NCI-H2196 treated with DMSO at 0.1 percent for 48 hours (cell line): ENCODE data around the gene ACTA1.
"Not testable (repeated sequence)": the region's sequence is repeated elsewhere in the genome, so short reads cannot be mapped to it uniquely, and the experiment has no call there.

Experiments used
- DNase-seq: peaks from one replicate; lab custom pipeline; 2025; ENCODE audit not compliant: unreplicated experiment; lab: John Stamatoyannopoulos, UW

The ACTA1 gene

DNA sequence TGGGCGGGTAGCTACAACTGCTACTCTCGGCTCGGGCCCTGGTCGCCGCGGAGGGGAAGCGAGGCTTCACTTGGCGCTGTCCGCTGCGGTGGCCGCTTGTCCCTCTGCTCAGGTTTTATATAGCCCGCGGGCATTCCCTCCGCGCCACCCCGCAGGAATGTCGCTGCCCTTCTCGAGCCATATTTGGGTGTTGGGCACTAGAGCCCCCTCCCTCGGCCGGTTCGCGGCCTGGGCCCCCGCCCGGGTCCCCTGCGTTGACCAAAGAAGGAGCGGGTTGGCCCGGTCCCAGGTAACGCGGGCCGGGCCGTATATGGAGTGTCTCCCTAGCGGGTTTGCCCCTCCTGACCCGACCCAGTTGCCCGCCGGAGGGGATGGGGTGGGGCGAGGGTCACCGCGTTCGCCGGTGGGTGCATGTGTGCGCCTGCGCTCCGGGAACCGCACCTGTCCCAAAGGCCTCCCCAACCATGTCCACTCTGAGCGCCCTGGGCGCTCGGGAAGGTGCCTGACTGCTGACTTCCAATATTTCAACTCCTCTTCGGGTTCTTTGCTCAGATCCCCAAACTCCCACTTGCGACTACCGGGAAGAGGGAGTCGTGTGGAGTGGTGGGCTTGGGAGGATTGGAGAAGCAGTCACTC is at the start of gene ACTA1:
Gene ACTA1 (minus strand): TSS at position 90 of the 636 bp plus-strand sequence. CDS start 979 bp downstream, outside the sequence.
- DNase-seq = no peak

DNA sequence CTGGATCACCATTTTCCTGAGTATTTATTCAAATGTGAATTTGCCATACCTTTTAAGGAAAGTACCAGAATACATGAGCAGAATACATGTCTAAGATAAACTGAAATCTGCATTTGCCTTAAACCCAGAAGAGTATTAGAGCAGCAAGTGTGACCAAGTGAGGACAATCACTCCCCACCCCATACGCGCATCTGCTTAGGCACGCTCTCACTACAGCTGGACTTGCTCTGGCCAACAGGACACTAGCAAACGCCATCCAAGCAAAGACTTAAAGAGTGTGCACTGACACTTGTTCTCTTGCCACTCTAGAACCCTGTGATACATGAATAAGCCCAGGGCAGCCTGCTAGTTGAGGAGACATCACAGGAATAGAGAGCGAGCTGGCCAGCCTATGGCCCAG is 48.6 kb upstream of the ACTA1 start:
- DNase-seq = no peak

DNA sequence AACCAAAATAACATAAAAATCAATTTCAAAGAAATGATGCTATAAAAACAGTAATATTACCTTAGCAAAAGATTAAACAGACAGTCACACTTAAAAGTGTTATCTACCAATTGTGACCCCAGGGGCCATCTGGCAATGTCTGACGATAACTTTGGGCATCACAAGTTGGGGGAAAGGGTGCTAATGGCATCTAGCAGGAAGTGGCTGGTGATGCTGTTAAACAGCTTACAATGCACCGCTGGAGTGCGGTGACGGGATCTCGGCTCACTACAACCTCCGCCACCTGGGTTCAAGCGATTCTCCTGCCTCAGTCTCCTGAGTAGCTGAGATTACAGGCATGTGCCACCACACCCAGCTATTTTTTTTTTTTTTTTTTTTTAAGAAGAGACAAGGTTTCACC is 46.6 kb upstream of the ACTA1 start:
- DNase-seq = no peak

DNA sequence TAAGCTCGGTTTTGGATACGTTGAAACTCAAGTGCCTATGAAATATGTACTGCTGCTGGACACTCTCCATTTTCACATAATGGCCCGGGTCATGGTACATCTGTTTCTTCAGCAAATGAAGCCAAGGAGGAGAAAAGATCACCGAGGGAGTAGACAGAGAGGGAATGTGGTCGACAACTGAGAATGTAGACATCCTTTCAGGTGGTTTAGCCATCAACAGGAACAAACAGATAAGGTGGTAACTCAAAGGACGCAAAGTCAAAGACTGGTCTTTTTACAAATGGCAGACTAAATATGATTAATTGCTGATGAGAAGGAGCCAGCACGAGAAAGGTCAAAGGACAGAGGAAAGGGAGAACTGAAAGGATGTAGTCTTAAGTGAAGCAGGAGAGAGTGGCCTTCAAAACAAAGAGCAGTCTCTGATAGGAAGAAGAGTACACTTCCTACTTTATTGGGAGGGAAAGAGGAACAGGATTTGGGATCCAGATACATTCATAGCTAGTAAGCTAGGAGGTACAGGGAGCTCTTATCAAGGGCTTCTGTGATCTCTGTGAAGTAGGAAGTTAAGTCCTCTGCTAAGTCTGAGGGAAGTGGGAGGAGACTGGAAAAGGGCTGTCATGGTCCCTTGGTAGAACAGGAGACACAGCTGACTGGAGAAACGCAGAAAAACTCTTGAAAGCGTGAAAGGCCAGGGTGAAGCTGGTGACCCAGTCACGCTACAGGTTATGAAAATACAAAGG is 45.9 kb upstream of the ACTA1 start:
- no peak for DNase-seq

DNA sequence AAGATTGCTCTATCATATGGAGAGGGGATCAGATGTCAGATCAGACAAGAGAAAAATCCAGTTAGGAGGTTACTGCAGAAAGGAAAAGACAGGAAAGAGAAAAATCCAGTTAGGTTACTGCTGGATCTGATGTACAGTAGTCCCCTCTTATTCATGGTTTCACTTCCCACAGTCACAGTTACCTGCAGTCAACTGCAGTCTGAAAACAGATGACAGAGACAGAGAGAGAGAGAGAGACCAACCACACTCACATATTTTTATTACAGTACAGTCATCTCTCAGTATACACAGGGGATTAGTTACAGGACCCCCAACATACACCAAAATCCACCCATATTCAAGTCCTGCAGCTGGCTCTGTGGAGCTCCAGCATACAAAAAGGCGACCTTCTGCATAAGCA is 45.0 kb upstream of the ACTA1 start:
- no peak for DNase-seq

DNA sequence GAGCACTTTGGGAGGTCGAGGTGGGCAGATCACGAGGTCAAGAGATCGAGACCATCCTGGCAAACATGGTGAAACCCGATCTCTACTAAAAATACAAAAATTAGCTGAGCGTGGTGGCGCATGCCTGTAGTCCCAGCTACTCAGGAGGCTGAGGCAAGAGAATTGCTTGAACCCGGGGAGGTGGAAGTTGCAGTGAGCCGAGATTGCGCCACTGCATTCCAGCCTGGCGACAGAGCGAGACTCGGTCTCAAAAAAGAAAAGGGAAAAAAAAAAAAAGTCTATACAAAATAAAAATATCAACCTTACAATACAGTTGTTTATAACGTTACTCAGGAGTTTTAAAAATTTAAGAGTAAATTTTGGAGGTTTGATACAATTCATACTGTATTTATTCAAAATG is 42.0 kb upstream of the ACTA1 start:
- not testable (repeated sequence) for DNase-seq

DNA sequence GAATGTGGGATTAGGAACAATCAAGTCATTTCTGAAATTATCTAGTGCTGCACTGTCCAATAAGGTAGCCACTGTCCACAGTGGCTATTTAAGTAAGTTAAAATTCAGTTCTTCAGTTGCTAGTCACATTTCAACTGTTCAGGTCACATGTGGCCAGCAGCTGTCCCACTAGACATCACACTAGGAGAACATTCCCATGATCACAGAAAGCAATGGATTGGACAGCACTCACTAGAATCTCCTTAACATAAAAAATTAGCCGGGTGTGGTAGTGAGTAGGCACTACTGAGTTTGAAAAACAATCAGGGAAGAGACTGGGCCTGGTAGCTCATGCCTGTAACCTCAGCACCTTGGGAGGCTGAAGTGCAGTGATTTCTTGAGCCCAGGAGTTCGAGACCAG is 40.6 kb upstream of the ACTA1 start:
- no peak for DNase-seq

DNA sequence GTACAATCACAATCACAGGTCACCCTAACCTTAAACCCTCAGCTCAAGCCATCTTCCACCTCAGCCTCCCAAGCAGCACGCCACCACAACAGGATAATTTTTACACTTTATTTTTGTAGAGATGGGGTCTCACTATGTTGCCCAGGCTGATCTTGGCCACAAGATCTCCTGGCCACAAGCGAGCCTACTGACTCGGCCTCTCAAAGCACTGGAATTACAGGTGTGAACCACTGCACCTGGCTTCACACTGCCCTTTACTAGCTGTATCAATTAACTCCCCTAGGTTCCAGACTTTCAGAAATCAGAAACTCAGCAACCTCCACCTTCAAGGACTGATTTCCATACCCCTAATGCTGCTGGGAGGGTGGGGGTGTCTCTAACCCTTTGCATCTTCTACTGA is 37.3 kb upstream of the ACTA1 start:
- no peak for DNase-seq

DNA sequence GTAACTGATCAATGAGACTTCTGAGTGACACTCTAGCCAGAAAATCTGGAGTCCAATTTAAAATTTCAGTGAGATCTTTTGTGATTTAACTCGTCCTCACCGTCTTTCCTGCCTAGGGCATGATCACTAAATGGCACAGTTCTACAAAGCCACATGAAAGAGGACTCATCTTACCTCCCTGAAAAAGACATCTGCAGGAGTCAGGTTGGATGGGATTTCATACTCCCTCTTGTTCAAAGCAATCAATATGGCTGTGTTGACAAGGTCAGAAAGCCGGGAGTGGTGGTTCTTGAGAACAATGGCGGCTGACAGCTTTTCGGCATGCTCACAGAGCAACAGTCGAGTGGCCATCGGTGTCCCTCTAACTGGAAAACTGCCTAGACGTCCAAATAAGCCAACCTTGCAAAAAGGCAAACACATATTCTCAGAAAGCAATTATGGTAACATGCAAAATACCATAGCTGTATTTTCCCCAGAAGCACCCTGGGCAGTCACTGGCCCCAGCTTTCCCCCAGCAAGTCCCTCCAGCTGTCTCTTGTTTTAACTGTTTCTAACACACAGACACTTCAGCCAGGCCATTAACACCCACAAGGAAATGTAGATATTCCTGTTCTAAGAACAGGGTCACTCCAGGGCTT is 36.6 kb upstream of the ACTA1 start:
- peak; percentile 39 for DNase-seq

DNA sequence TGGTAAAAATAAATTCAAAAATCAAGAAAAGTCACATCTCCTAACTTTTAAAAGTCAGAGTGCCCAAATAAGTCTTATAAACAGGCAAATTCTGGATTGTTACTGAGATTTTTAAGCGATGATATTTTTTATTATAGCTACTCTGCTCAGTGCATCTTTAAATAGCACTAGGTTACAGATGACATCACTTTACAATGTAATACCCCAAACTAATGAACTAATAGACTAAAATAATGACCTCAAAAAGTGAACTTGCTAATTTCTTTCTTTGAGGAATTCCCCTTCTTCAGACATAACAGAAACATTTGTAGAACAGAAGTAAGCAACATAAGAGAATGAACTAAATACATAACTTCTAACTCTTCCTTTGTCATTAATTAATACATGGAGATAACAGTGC is 33.0 kb upstream of the ACTA1 start:
- no peak for DNase-seq

DNA sequence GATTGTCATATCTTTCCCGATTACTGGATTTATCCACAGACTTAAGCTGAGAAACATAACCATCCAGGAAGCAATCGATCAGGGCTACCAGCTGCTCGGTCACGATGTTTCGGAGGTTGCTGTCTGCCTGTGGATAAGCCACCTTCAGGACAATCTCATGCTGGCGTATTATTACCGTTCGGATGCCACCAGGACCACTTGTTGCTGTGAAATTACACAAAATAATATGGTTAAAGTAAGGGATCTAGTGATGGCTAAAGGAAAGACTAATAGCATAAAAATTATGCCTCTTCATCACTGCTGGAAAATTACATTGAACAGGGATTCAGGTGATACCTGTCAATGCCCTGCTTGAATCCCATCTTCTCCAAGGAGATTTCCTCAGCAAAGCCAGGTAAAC is 30.8 kb upstream of the ACTA1 start:
- DNase-seq = no peak

DNA sequence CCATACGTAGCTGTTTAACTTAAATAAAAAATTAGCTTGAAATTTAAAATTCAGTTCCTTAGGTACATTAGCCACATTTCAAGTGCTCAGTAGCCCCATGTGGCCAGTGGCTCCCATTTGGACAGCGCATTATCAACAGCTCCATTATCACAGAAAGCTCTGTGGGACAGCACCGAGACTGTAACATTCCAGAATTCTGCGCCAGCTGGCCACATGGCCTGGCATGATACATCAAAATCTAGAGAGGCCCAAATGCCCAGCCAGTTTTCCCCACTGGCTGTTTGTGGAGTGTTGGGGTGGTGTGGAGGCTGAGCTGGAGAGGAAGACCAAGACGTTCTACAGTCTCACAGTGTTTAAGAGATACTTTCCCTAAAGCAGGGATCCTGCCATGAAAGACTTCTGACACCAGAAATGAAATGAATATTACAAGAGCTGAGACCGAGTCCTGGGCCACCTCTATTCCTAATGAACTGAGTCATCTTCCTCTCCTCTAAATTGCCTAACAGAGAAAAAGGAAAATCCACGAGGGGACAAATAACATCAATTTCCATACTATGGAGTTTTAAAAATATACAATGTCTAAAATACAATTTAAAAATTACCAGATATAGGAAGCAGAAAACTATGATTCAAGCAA is 27.3 kb upstream of the ACTA1 start:
- no peak for DNase-seq

DNA sequence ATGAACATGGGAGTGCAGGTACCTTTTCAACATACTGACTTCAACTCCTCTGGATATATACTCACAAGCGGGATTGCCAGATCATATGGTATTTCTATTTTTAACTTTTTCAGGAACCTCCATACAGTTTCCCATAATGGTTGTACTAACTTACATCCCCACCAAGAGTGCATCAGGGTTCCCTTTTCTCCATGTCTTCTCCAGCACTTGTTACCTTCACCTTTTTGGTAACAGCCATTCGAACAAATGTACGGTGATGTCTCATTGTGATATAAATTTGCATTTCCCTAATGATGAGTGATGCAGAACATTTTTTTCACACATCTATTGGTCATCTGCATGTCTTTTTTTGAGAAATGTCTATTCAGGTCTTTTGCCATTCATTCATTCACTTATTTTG is 25.9 kb upstream of the ACTA1 start:
- DNase-seq = no peak

DNA sequence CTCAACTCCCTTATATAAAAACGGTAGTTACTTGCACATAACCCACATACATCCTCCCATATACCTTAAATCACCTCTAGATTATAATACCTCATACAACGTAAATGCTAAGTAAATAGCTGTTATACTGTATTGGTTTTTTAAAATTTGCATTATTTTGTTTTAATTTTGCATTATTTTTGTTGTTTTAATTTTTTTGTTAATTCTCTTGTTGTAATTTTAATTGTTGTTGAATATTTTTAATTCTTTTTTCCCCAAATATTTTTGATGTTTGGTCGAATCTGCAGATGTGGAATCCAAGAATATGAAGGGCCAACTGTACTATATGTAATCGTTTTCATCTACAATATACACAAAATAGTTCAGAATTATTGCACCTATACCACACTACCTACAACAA is 23.5 kb upstream of the ACTA1 start:
- no peak for DNase-seq

DNA sequence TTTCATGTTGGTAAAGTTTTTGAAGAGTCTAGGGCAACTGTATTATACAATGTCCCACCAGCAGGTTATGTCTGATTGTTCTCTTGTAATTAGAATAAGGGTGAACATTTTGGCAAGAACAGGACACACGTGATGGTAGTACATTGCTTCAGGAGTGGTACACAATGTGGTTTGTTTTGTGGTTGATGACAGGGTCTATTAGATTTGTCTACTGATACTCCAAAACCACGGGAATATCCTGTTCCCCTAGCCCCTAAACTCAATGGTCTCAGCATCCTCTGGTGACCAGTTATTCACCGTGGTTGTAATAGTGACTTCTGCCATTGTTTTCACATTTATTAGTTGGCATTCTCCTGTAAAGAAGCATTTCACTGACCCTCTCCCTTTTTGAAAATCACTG is 22.1 kb upstream of the ACTA1 start:
- no peak for DNase-seq

DNA sequence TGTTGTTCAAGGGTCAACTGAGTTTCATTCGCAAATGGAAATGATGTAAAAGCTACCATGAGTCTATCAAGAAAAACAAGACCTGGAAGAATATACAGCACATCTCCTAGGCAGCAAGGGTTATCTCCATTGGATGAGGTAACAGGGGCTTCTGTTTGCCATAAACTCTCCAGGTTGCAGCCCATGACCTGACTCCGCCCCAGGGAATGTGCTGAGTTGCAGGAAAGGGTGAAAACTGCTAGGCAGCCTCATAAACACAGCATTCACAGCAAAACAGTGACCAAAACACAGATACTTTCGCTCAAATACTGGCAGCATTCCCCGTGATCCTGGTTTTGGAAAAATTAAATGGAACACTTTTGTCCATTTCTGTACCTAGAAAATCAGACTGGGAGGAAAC is 20.2 kb upstream of the ACTA1 start:
- DNase-seq = no peak

DNA sequence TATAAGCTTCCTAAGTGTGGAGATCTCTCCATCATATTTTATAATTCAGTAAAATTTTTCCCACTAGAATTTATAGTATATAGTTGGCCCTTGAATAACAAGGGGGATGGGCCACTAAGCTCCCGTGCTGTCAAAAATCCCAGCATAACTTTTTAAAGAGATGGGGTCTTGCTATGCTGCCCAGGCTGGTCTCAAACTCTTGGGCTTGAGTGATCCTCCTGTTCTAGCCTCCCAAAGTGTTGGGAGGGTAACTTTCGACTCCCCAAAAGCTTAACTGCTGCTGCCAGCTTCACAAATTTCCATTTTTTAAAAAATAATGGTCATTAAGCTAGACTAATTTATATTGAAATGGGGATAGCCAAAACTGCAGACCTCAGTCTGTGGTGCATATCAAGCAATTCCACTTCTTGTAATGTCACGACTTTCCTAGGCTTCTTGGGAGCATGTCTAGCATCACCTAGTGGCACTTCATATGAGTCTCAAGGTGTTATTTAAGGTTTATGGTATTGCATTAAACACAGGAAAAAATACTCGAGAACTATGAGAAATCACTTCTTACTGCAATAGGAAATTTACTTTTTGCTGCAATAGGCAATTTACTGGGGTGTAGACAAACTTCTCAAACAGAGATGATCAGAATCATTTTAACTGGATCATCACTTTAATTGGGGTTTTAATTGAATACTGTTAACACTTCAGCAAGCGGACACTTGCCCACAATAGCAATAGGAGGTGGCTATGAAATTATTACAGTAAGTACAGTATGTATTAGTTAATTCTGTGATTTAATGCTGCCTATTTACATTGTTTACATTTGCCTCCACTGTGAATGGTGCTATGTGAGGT is 19.3 kb upstream of the ACTA1 start:
- no peak for DNase-seq

DNA sequence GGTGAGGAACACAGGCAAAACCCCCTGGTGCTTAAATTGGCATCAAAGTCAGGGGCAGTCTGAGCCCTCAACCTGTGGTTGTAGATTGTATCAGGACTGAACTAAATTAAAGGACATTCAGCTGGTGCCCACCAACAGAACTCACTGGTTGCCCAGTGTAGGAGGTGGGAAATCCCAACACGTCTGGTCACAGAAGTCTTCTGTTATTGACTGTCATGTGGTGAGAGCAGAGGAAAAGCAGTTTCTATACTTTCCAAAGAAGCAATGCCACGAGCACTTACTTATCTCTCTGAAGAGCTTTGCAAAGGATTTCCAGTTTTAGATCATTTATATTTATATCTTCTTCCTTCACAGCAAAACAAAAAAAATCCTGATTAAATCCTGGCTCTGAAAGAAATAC is 15.0 kb upstream of the ACTA1 start:
- DNase-seq = no peak

DNA sequence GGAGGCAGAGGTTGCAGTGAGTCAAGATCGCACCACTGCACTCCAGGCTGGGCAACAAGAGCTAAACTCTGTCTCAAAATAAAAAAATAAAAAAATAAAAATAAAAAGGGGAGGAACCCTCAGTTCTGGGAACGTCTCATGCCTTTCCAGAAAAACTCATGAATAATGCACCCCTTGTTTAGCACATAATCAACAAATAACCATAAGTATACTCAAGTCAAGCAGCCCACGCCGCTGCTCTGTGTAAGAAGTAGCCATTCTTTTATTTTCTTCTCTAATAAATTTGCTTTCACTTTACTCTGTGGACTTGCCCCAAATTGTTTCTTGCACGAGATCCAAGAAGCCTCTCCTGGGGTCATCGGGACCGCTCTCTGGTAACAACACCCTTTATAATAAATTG is 14.5 kb upstream of the ACTA1 start:
- DNase-seq = no peak

DNA sequence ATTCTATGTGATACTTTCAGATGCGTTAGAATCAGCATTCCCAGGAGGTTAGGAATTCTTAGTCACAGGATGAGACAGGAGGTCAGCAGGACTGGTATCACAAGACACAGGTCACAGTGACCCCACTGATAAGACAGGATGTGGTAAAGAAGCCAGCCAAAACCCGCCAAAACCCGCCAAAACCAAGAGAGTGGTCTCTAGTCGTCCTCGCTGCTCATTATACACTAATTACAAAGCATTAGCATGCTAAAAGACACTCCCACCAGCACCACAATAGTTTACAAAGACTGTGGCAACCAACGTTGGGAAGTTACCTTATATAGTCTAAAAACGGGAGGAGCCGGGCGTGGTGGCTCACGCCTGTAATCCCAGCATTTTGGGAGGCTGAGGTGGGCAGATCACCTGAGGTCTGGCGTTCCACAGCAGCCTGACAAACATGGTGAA is 13.9 kb upstream of the ACTA1 start:
- DNase-seq = no peak

DNA sequence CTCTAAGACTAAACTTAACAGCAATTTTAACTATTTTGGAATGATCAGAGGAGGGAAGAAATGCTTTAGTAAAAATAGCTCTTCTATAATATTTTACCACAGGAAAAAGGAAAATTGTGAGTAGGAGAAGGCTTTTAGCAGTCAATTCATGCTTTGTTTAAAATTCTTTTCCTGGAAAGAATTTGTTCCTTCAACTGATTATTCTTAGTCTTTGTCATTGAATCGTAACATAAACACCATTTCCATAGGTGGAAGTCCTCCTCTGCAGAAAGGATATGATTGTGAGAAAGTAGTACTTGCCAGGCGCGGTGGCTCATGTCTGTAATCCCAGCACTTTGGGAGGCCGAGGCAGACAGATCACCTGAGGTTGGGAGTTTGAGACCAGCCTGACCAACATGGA is 11.9 kb upstream of the ACTA1 start:
- DNase-seq = no peak
